Vagina (tissue), 2 donors: Measurements from ENCODE around the gene CCL8. TPM values are rescaled to one million over a fixed set of nuclear protein-coding genes. Genes with fewer than 3 reads are reported as not detected.
A peak's percentile ranks its signal among the peaks of the same experiment; 100 is the strongest.

Experiments used
- DNase-seq, 2 donors: peaks; one replicate each; pipeline ENCODE4 v3.0.0-alpha.2; 2017; ENCODE audit errors: extremely low spot score in 2 of 2
- H3K27ac ChIP-seq: fragments of 200-600 bp; sonication (generic); one replicate; pipeline ENCODE4 v1.5.1; 2019
- H3K27me3 ChIP-seq: fragments of 200-600 bp; sonication (generic); one replicate; pipeline ENCODE4 v1.5.1; 2019
- H3K36me3 ChIP-seq, 2 donors: fragments of 200-600 bp; sonication (generic); one replicate each; pipeline ENCODE4 v1.5.1; 2017 to 2019
- H3K4me1 ChIP-seq: fragments of 200-600 bp; sonication (generic); one replicate; pipeline ENCODE4 v1.5.1; 2019
- H3K4me3 ChIP-seq, 2 donors: fragments of 200-600 bp; sonication (generic); 1 replicate in 1 of 2; 2 replicates in 1 of 2; pipeline ENCODE4 v1.5.1; 2016 to 2019
- H3K9me3 ChIP-seq: fragments of 200-600 bp; sonication (generic); one replicate; pipeline ENCODE4 v1.5.1; 2019
- POLR2A ChIP-seq, 2 donors: fragments of 450-650 bp; IDR thresholded peaks; one replicate each; pipeline ENCODE4 v1.6.1; 2017; ENCODE audit warnings: antibody characterized with exemption in 2 of 2, mild to moderate bottlenecking in 2 of 2, moderate library complexity in 2 of 2
- POLR2AphosphoS5 ChIP-seq, 2 donors: sonication (generic); formaldehyde crosslinking; IDR thresholded peaks; one replicate each; pipeline ENCODE4 v1.9.0; 2017; ENCODE audit warnings: antibody characterized with exemption in 2 of 2, mild to moderate bottlenecking in 2 of 2, low read depth in 1 of 2; ENCODE audit not compliant: insufficient read depth in 1 of 2
- intact Hi-C: fragments of 100-400 bp; cut with DNase I; formaldehyde crosslinking; loops from one replicate; pipeline ENCODE4 v1.15.1; 2023
- total RNA-seq: library from RNA; depleted of rRNA; stranded (reverse); fragments of >200 nt; gene quantifications from one replicate; pipeline ENCODE4 v1.2.3, GENCODE V29; 2016
- TF ChIP-seq, protein P1 (sequence below), 3 experiments: fragments of 450-650 bp in 2 of 3; fragments of 200-600 bp in 1 of 3; sonication (generic) in 1 of 3; IDR thresholded peaks; one replicate each; pipeline ENCODE4 v1.5.1; 2017 to 2019; ENCODE audit warnings: antibody characterized with exemption in 3 of 3, mild to moderate bottlenecking in 2 of 3, moderate library complexity in 2 of 3

Gene CCL8
- total RNA-seq, 1 donor from 2014 or later, result 1.5 TPM

DNA sequence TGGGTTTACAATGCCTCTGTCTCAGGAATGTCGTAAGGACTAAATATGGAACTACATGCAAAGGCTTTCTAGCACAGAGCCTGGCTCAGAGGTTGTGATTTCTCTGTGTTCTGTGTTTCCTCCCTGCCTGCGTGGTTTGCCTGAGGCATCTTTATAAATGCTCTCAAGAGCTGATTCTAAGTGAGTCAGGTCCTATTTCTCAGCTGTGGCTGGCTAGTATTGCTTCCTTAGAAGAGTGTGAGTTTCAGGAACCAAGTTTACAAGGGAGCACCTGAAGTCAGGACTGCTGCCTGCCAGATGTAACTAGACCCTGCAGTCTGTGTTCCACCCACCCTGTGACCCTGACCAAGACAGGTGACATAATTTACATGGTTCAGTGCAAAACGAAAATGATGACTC lies 51.8 kb downstream of the CCL8 start:
- intact Hi-C loops, result no loop called here
- no peak overlapping the region for H3K27ac ChIP-seq
- no peak overlapping the region for H3K4me3 ChIP-seq
- H3K4me1 ChIP-seq, result no peaks in the 10 kb centered on the region
- no peak for TF ChIP-seq POLR2A (IDR thresholded peaks at IDR 0.05)
- no peak for TF ChIP-seq POLR2AphosphoS5 (IDR thresholded peaks at IDR 0.05; ENCODE audit: insufficient read depth in 1 of 2, low read depth in 1 of 2)
- TF ChIP-seq, protein P1, sequence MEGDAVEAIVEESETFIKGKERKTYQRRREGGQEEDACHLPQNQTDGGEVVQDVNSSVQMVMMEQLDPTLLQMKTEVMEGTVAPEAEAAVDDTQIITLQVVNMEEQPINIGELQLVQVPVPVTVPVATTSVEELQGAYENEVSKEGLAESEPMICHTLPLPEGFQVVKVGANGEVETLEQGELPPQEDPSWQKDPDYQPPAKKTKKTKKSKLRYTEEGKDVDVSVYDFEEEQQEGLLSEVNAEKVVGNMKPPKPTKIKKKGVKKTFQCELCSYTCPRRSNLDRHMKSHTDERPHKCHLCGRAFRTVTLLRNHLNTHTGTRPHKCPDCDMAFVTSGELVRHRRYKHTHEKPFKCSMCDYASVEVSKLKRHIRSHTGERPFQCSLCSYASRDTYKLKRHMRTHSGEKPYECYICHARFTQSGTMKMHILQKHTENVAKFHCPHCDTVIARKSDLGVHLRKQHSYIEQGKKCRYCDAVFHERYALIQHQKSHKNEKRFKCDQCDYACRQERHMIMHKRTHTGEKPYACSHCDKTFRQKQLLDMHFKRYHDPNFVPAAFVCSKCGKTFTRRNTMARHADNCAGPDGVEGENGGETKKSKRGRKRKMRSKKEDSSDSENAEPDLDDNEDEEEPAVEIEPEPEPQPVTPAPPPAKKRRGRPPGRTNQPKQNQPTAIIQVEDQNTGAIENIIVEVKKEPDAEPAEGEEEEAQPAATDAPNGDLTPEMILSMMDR (IDR thresholded peaks at IDR 0.05), result no peak
- no peaks in the 10 kb centered on the region for H3K36me3 ChIP-seq
- no peaks in the 10 kb centered on the region for H3K9me3 ChIP-seq
- no peaks in the 10 kb centered on the region for H3K27me3 ChIP-seq
- peak in 1 of 2 donors; percentile 62 for DNase-seq

Other genes with a start within 250 kb of the CCL8 start
- 15.2 TPM for gene CCL2, start 64.2 kb upstream of the CCL8 start, total RNA-seq
- gene CCL7, start 49.2 kb upstream of the CCL8 start, total RNA-seq, result not detected
- 1.2 TPM for gene CCL11, start 33.7 kb upstream of the CCL8 start, total RNA-seq
- 2.2 TPM for gene CCL13, start 37.0 kb downstream of the CCL8 start, total RNA-seq
- gene CCL1, start 43.8 kb downstream of the CCL8 start, total RNA-seq, result not detected